ENCODE measurements around the gene GLYATL2. TPM values are rescaled to one million over a fixed set of nuclear protein-coding genes. Genes with fewer than 3 reads are reported as not detected.

GLYATL2 gene, protein sequence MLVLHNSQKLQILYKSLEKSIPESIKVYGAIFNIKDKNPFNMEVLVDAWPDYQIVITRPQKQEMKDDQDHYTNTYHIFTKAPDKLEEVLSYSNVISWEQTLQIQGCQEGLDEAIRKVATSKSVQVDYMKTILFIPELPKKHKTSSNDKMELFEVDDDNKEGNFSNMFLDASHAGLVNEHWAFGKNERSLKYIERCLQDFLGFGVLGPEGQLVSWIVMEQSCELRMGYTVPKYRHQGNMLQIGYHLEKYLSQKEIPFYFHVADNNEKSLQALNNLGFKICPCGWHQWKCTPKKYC
- not detected for total RNA-seq (2021; ENCODE audit: unreplicated experiment)
- not detected for polyA plus RNA-seq (2012; ENCODE audit: insufficient read length)
- Bru-seq, nascent RNA, result not detected
- BruChase-seq, experiment 1, labeled RNA remaining after a 2-hour chase, result not detected
- not detected for BruChase-seq, experiment 2, labeled RNA remaining after a 6-hour chase
- long read RNA-seq, result 0 reads

DNA sequence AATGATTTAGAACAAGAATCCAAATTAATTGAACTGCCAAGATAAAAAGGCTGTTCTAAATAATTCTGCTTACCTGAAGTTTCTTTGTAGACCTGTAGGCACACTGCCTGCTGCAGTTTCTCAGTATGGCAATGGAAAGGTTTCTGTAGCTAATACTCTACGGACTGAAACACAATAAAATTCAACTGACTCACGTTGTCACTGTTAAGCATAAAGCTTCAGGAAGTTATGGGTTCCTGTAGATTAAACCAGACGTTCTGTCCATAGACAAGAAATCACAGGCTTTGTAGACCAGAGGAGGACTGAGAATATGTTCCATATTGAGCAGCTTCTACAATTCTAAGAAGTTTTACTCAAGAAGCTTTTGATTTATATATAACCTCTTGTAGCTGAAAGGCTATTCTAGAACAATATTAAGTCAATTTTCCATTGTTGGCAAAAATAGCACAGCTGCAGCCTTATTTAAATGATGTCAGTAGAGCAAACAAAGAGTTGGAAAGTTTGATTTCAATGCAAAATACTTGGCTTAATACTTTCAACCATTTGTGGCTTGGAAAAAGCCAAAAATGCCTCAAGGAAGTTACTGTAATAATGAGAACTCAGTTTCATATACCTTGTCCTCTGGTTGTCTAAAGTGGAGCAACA lies at the start of gene GLYATL2:
GLYATL2 (minus strand) TSS at position 344 of the 645 bp plus-strand sequence. CDS start 5,092 bp downstream, outside the sequence.
- Histone ChIP-seq H3K4me3 (ENCODE audit: low read depth in 2 of 2, low read length in 2 of 2) (no peak within 1 kb of the TSS), H3K9me3 (ENCODE audit: control insufficient read depth, insufficient read depth, low read depth, low read length) (no peaks in the 10 kb centered on the region), H3K27me3 (ENCODE audit: control insufficient read depth, insufficient read depth, low read length) (no peaks in the 10 kb centered on the region), H3K4me1 (ENCODE audit: control insufficient read depth, insufficient read depth, low read length) (no peaks in the 10 kb centered on the region), H3K36me3 (ENCODE audit: control insufficient read depth, insufficient read depth, low read length) (no peaks in the 10 kb centered on the region), H3K27ac (ENCODE audit: low read length) (no peak within 1 kb of the TSS)
- no TSS peak for BruUV-seq (replicated peaks)
- ChIA-PET POLR2A (no interaction called here), CTCF (no interaction called here)
- TF ChIP-seq POLR2AphosphoS5 (IDR thresholded peaks at IDR 0.05; ENCODE audit: low read depth, low read length) (no peak), SIN3A (IDR thresholded peaks at IDR 0.05; ENCODE audit: borderline replicate concordance, insufficient read depth, low read depth, low read length) (no peak), TCF7L2 (IDR thresholded peaks at IDR 0.05; ENCODE audit: low read depth, low read length) (no peak), REST (IDR thresholded peaks at IDR 0.05; ENCODE audit: insufficient read depth in 1 of 2, low read depth in 2 of 2, low read length in 1 of 2) (no peak), CTCF (IDR thresholded peaks at IDR 0.05) (no peak)
- intact Hi-C loops (cut with micrococcal nuclease; ENCODE audit: unreplicated experiment) (no loop called here), in situ Hi-C loops (cut with HindIII; ENCODE audit: low pct_unique_long_range_greater_than_20kb, low sequenced_read_pairs) (no loop called here)
- DNase-seq (ENCODE audit: low read depth, low spot score), result no peak
- no peak for ATAC-seq

DNA sequence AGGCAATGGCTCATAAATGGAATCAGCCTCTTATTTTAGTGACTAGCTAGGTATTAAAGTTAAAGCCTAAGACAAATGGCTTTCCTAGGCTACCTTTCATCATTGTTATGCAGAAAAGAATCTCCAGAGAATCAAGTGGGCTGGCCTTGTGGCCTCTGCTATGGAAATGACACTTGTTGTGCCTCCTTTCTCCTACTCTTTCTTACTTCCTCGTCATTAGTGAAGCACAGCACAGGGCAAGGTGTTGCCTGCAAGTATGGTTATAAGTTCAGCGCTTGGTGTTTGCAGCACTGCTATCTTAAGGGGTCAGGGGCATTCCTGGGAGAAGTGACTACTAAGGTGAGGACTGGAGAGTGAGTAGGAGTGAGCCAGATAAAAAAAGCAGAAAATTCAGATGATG lies 49.4 kb upstream of the GLYATL2 start:
- in situ Hi-C loops (cut with HindIII; ENCODE audit: low pct_unique_long_range_greater_than_20kb, low sequenced_read_pairs), result no loop called here
- POLR2A ChIA-PET, result no interaction called here
- Histone ChIP-seq H3K4me3 (ENCODE audit: low read depth in 2 of 2, low read length in 2 of 2) (no peak overlapping the region), H3K27ac (ENCODE audit: low read length) (no peak overlapping the region), H3K36me3 (ENCODE audit: control insufficient read depth, insufficient read depth, low read length) (no peaks in the 10 kb centered on the region), H3K9me3 (ENCODE audit: control insufficient read depth, insufficient read depth, low read depth, low read length) (no peaks in the 10 kb centered on the region), H3K27me3 (ENCODE audit: control insufficient read depth, insufficient read depth, low read length) (no peaks in the 10 kb centered on the region), H3K4me1 (ENCODE audit: control insufficient read depth, insufficient read depth, low read length) (no peaks in the 10 kb centered on the region)
- TF ChIP-seq SIN3A (IDR thresholded peaks at IDR 0.05; ENCODE audit: borderline replicate concordance, insufficient read depth, low read depth, low read length) (no peak), REST (IDR thresholded peaks at IDR 0.05; ENCODE audit: insufficient read depth in 1 of 2, low read depth in 2 of 2, low read length in 1 of 2) (no peak), POLR2AphosphoS5 (IDR thresholded peaks at IDR 0.05; ENCODE audit: low read depth, low read length) (no peak), CTCF (IDR thresholded peaks at IDR 0.05) (no peak)
- no TSS peak for BruUV-seq (replicated peaks)
- no peak for DNase-seq (ENCODE audit: low read depth, low spot score)
- intact Hi-C loops (cut with micrococcal nuclease; ENCODE audit: unreplicated experiment), result no loop called here
- CTCF ChIA-PET, result no interaction called here
- no peak for ATAC-seq
